ELR (cell line): Measurements from ENCODE around the gene SOX11.
"Not testable (repeated sequence)": the region's sequence is repeated elsewhere in the genome, so short reads cannot be mapped to it uniquely, and the experiment has no call there.

ENCODE experiments used
- DNase-seq: peaks from one replicate; pipeline ENCODE4 v3.0.0-alpha.2; 2015; ENCODE audit warnings: low read depth

The SOX11 gene

GRCh38 chr2:5691985-5692529 is at the start of gene SOX11:
Gene SOX11 (plus strand): TSS chr2:5692384. CDS start chr2:5692722, 338 bp downstream.
- no peak for DNase-seq

- not testable (repeated sequence) for DNase-seq
Measured at GRCh38 chr2:5652734-5653133, 39.5 kb upstream of the SOX11 start.

- DNase-seq = not testable (repeated sequence)
Measured at GRCh38 chr2:5653756-5654155, 38.4 kb upstream of the SOX11 start.

- DNase-seq = no peak
Measured at GRCh38 chr2:5657231-5657630, 35.0 kb upstream of the SOX11 start.

- no peak for DNase-seq
Measured at GRCh38 chr2:5660591-5660990, 31.6 kb upstream of the SOX11 start.

- DNase-seq = no peak
Measured at GRCh38 chr2:5661362-5661761, 30.8 kb upstream of the SOX11 start.

GRCh38 chr2:5664278-5664681 is 27.9 kb upstream of the SOX11 start:
- no peak for DNase-seq

- DNase-seq = no peak
Measured at GRCh38 chr2:5665066-5665465, 27.1 kb upstream of the SOX11 start.

- DNase-seq = no peak
Measured at GRCh38 chr2:5666798-5667197, 25.4 kb upstream of the SOX11 start.

- DNase-seq = not testable (repeated sequence)
Measured at GRCh38 chr2:5667655-5668054, 24.5 kb upstream of the SOX11 start.

- no peak for DNase-seq
Measured at GRCh38 chr2:5668682-5669250, 23.4 kb upstream of the SOX11 start.

- DNase-seq = no peak
Measured at GRCh38 chr2:5672749-5673144, 19.4 kb upstream of the SOX11 start.

- DNase-seq = no peak
Measured at GRCh38 chr2:5673145-5674025, 18.8 kb upstream of the SOX11 start.

GRCh38 chr2:5674026-5674340 is 18.2 kb upstream of the SOX11 start:
- no peak for DNase-seq

GRCh38 chr2:5677133-5677532 is 15.1 kb upstream of the SOX11 start:
- no peak for DNase-seq

GRCh38 chr2:5683471-5683870 is 8.7 kb upstream of the SOX11 start:
- DNase-seq = no peak

GRCh38 chr2:5685225-5685624 is 7.0 kb upstream of the SOX11 start:
- DNase-seq = no peak

- DNase-seq = no peak
Measured at GRCh38 chr2:5686068-5686467, 6.1 kb upstream of the SOX11 start.

- DNase-seq = no peak
Measured at GRCh38 chr2:5686536-5686935, 5.6 kb upstream of the SOX11 start.

GRCh38 chr2:5689750-5690149 is 2.4 kb upstream of the SOX11 start:
- no peak for DNase-seq

GRCh38 chr2:5690286-5690685 is 1.9 kb upstream of the SOX11 start:
- no peak for DNase-seq

- DNase-seq = no peak
Measured at GRCh38 chr2:5690718-5691220, 1.4 kb upstream of the SOX11 start.

GRCh38 chr2:5691221-5691984 is 781 bp upstream of the SOX11 start:
- no peak for DNase-seq
